Neural progenitor cell (in vitro differentiated cells): ENCODE results near the gene H1-8. TPM values are rescaled to one million over a fixed set of nuclear protein-coding genes. Genes with fewer than 3 reads are reported as not detected.
A peak's percentile ranks its signal among the peaks of the same experiment; 100 is the strongest.

Experiments
- DNase-seq: peaks from one replicate; pipeline ENCODE4 v3.0.0-alpha.2; 2016; ENCODE audit warnings: low spot score
- H2AFZ ChIP-seq: fragments of 200-600 bp; sonication (generic); replicated peaks from 2 replicates; pipeline ENCODE4 v1.6.1; 2016; ENCODE audit warnings: antibody characterized with exemption
- H3F3A ChIP-seq: fragments of 200-600 bp; sonication (generic); 2 replicates; pipeline ENCODE4 v1.6.1; 2016; ENCODE audit warnings: antibody characterized with exemption, low read depth
- H3K27ac ChIP-seq: fragments of 200-600 bp; sonication (generic); 2 replicates; pipeline ENCODE4 v1.5.1; 2016; ENCODE audit warnings: mild to moderate bottlenecking
- H3K27me3 ChIP-seq: fragments of 200-600 bp; sonication (generic); 2 replicates; pipeline ENCODE4 v1.6.1; 2016; ENCODE audit warnings: mild to moderate bottlenecking, moderate library complexity
- H3K36me3 ChIP-seq: fragments of 200-600 bp; sonication (generic); 2 replicates; pipeline ENCODE4 v1.5.1; 2016
- H3K4me1 ChIP-seq: fragments of 200-600 bp; sonication (generic); 2 replicates; pipeline ENCODE4 v1.6.1; 2016; ENCODE audit warnings: mixed run types
- H3K4me2 ChIP-seq: fragments of 200-600 bp; sonication (generic); 2 replicates; pipeline ENCODE4 v1.6.1; 2016
- H3K4me3 ChIP-seq: fragments of 200-600 bp; sonication (generic); 2 replicates; pipeline ENCODE4 v1.5.1; 2016
- H3K79me2 ChIP-seq: fragments of 200-600 bp; sonication (generic); 2 replicates; pipeline ENCODE4 v1.6.1; 2016; ENCODE audit warnings: low read depth
- H3K9ac ChIP-seq: fragments of 200-600 bp; sonication (generic); 2 replicates; pipeline ENCODE4 v1.6.1; 2016
- H3K9me3 ChIP-seq: fragments of 200-600 bp; sonication (generic); 2 replicates; pipeline ENCODE4 v1.5.1; 2016; ENCODE audit warnings: low read depth
- H4K20me1 ChIP-seq: fragments of 200-600 bp; sonication (generic); 2 replicates; pipeline ENCODE4 v1.6.1; 2016; ENCODE audit warnings: low read depth
- H3K27ac Mint-ChIP-seq: 3 replicates; pipeline ENCODE4 v1.8.0; 2021; ENCODE audit warnings: mixed read lengths
- H3K27me3 Mint-ChIP-seq: 2 replicates; pipeline ENCODE4 v1.8.0; 2022; ENCODE audit warnings: low read depth, mild to moderate bottlenecking, inconsistent platforms, moderate library complexity, mixed read lengths; ENCODE audit not compliant: insufficient read depth
- H3K36me3 Mint-ChIP-seq: 3 replicates; pipeline ENCODE4 v1.8.0; 2021; ENCODE audit warnings: mixed read lengths
- H3K4me1 Mint-ChIP-seq: 3 replicates; pipeline ENCODE4 v1.8.0; 2021; ENCODE audit warnings: mixed read lengths
- H3K4me3 Mint-ChIP-seq: 3 replicates; pipeline ENCODE4 v1.8.0; 2021; ENCODE audit warnings: mild to moderate bottlenecking, moderate library complexity, mixed read lengths
- H3K9me3 Mint-ChIP-seq: 3 replicates; pipeline ENCODE4 v1.8.0; 2020; ENCODE audit warnings: mixed read lengths
- CTCF ChIP-seq: fragments of 200-600 bp; sonication (generic); IDR thresholded peaks from 2 replicates; pipeline ENCODE4 v1.5.1; 2017; ENCODE audit warnings: antibody characterized with exemption, mild to moderate bottlenecking
- EZH2 ChIP-seq: fragments of 200-600 bp; sonication (generic); IDR thresholded peaks from 2 replicates; pipeline ENCODE4 v1.6.1; 2017; ENCODE audit warnings: antibody characterized with exemption, mild to moderate bottlenecking, moderate library complexity
- EZH2phosphoT487 ChIP-seq: fragments of 200-600 bp; sonication (generic); IDR thresholded peaks from 2 replicates; pipeline ENCODE4 v1.6.1; 2017; ENCODE audit warnings: antibody characterized with exemption
- total RNA-seq: library from RNA; depleted of rRNA; stranded (reverse); fragments of >200 nt; gene quantifications from 2 replicates; pipeline ENCODE4 v1.2.3, GENCODE V29; 2015; ENCODE audit warnings: low replicate concordance

Gene H1-8
- total RNA-seq, 1 donor from 2014 or later: not detected

DNA sequence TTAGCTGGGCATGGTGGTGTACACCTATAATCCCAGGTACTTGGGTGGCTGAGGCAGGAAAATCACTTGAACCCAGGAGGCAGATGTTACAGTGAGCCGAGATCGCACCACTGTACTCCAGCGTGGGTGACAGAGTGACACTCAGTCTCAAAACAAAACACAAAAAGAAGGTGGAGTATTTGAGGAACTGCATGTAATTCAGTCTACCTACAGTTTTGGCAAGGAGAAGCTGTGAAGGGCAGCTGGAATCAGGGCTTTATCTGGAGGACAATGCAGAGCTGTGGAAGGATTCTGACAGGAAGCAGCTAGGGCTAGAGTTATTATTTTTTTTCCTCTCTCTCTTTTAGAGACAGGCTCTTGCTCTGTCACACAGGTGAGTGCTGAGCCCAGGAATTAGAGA lies 6.8 kb downstream of the H1-8 start:
- Histone ChIP-seq H3K4me3 (no peak overlapping the region), H3K27me3 (no peaks in the 10 kb centered on the region), H3K27ac (no peak overlapping the region), H3K4me2 (no peak overlapping the region), H3K79me2 (no peaks in the 10 kb centered on the region), H4K20me1 (no peaks in the 10 kb centered on the region), H3K9me3 (no peaks in the 10 kb centered on the region), H2AFZ (no peak overlapping the region), H3K9ac (no peak overlapping the region), H3K36me3 (no peaks in the 10 kb centered on the region), H3K4me1 (peaks cover 21% of the 10 kb centered on the region), H3F3A (peaks cover 8% of the 10 kb centered on the region)
- TF ChIP-seq EZH2phosphoT487 (no peak), CTCF (no peak), EZH2 (no peak)
- DNase-seq: no peak
- no peak overlapping the region for H3K27ac Mint-ChIP-seq
- H3K27me3 Mint-ChIP-seq: peaks cover 16% of the 10 kb centered on the region
- no peaks in the 10 kb centered on the region for H3K9me3 Mint-ChIP-seq
- peaks cover 41% of the 10 kb centered on the region for H3K4me1 Mint-ChIP-seq
- H3K36me3 Mint-ChIP-seq: no peaks in the 10 kb centered on the region
- H3K4me3 Mint-ChIP-seq: no peak overlapping the region

DNA sequence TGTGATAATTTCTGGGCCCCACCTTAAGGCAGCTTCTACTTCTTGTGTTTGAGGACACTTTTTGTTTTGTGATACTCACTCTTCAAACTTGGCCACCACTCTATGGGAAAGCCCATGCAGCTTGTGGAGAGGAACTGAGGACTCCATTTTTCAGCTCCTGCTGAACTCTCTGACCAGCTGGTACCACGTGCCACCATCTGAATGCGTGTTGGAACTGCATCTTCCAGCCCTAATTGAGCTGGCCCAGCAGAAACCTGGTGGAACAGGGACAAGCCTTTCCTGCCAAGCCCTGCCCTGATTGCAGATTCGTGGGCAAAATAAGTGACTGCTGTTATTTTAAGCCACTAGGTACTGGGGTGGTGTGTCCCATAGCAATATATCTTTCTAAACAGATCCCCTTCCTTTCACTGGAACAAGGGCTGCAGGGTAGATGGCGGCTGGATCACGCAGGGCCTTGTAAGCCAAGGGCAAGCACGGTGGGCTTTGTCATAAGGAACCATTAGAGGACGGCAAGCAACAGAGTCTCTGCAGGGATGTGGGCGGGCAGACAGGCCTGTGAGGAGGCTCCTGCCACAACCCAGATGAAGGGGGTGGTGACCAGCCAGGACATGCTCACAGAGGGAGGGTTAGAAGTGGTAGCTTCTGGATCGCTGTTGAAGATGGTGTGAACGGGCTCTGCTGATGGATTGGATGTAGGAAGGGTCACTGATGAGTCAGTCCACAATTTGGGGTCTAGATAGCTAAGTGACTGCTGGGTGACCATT lies 9.5 kb downstream of the H1-8 start:
- H3K27ac Mint-ChIP-seq: peak overlapping the region; percentile 96
- DNase-seq: no peak

GRCh38 chr3:129553171-129553570 lies 10.2 kb downstream of the H1-8 start:
- Histone ChIP-seq H3K79me2 (no peaks in the 10 kb centered on the region), H3K4me1 (peaks cover 42% of the 10 kb centered on the region), H3K36me3 (no peaks in the 10 kb centered on the region), H3K4me2 (peak overlapping the region; percentile 13), H3F3A (peaks cover 9% of the 10 kb centered on the region), H3K27ac (no peak overlapping the region), H3K9me3 (no peaks in the 10 kb centered on the region), H3K9ac (no peak overlapping the region), H2AFZ (peak overlapping the region; percentile 15), H4K20me1 (no peaks in the 10 kb centered on the region), H3K27me3 (no peaks in the 10 kb centered on the region), H3K4me3 (no peak overlapping the region)
- Mint-ChIP-seq H3K9me3 (no peaks in the 10 kb centered on the region), H3K27ac (peak overlapping the region; percentile 96), H3K36me3 (no peaks in the 10 kb centered on the region), H3K4me3 (no peak overlapping the region), H3K27me3 (peaks cover 13% of the 10 kb centered on the region), H3K4me1 (peaks cover 58% of the 10 kb centered on the region)
- DNase-seq: no peak
- TF ChIP-seq EZH2: no peak
- TF ChIP-seq CTCF: no peak
- no peak for TF ChIP-seq EZH2phosphoT487

More for the DNA sequence above, 9.5 kb downstream of the H1-8 start:
- Histone ChIP-seq H4K20me1 (no peaks in the 10 kb centered on the region), H3K9ac (no peak overlapping the region), H3K4me1 (peaks cover 36% of the 10 kb centered on the region), H3F3A (peaks cover 9% of the 10 kb centered on the region), H3K9me3 (no peaks in the 10 kb centered on the region), H3K27me3 (no peaks in the 10 kb centered on the region), H3K36me3 (no peaks in the 10 kb centered on the region), H3K4me2 (no peak overlapping the region), H3K4me3 (no peak overlapping the region), H3K79me2 (no peaks in the 10 kb centered on the region), H3K27ac (no peak overlapping the region), H2AFZ (peak overlapping the region; percentile 15)
- peak overlapping the region; percentile 15 for H3K4me3 Mint-ChIP-seq
- no peaks in the 10 kb centered on the region for H3K36me3 Mint-ChIP-seq
- peaks cover 14% of the 10 kb centered on the region for H3K27me3 Mint-ChIP-seq
- TF ChIP-seq EZH2: no peak
- H3K9me3 Mint-ChIP-seq: no peaks in the 10 kb centered on the region
- peaks cover 55% of the 10 kb centered on the region for H3K4me1 Mint-ChIP-seq

DNA sequence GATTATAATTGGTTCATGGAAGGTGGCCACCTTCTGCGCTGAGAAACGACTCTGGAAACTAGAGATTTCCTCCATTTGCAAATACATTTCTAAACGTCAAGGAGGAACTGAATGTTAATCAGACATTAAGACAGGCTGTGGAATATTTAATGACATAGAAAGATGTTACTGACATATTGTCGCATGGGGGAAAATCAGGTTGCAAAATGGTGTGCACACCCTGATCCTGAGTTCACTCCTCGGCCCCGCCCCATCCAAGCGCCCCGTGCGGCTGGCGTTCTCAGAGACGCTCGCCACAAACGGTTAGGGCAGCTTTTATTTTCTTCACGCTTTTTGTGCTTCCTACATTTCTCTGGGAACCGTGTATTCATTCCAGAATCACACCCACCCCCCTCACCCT lies 10.7 kb downstream of the H1-8 start:
- no peak for DNase-seq

More for the DNA sequence above, 10.7 kb downstream of the H1-8 start:
- Histone ChIP-seq H3K9ac (no peak overlapping the region), H3K27me3 (no peaks in the 10 kb centered on the region), H4K20me1 (no peaks in the 10 kb centered on the region), H2AFZ (no peak overlapping the region), H3F3A (peaks cover 9% of the 10 kb centered on the region), H3K4me1 (peaks cover 42% of the 10 kb centered on the region), H3K79me2 (no peaks in the 10 kb centered on the region), H3K4me3 (no peak overlapping the region), H3K4me2 (no peak overlapping the region), H3K9me3 (no peaks in the 10 kb centered on the region), H3K36me3 (no peaks in the 10 kb centered on the region), H3K27ac (no peak overlapping the region)
- no peak for TF ChIP-seq EZH2phosphoT487
- TF ChIP-seq EZH2: no peak
- no peak for TF ChIP-seq CTCF
- H3K27ac Mint-ChIP-seq: no peak overlapping the region
- no peaks in the 10 kb centered on the region for H3K9me3 Mint-ChIP-seq
- no peaks in the 10 kb centered on the region for H3K36me3 Mint-ChIP-seq
- no peak overlapping the region for H3K4me3 Mint-ChIP-seq
- peaks cover 55% of the 10 kb centered on the region for H3K4me1 Mint-ChIP-seq
- peaks cover 12% of the 10 kb centered on the region for H3K27me3 Mint-ChIP-seq
